Measurements from ENCODE around the gene MRFAP1. TPM values are rescaled to one million over a fixed set of nuclear protein-coding genes. Genes with fewer than 3 reads are reported as not detected.
"Not testable (repeated sequence)": the region's sequence is repeated elsewhere in the genome, so short reads cannot be mapped to it uniquely, and the experiment has no call there.

MRFAP1 gene
- polyA plus RNA-seq, 3 donors: 72.1 to 180 (median 171) TPM

DNA sequence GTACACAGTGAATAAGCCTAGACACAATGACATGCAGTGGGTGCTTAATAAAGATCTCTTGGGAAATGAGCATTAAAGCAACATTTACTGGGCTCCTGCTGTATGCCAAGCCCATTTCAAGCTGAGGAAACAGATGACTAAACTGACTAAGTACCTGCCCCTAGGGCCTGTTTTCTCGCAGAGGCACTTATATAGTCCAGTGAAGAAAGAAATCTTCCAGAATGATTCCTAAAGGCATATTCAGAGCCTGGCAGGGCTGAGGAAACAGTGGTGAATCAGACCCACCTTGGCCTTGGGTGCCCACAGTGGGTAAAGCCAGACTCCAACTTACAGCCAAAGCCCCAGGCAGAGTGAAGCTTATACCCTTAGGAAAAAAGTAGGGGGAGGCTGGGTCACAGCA, 31.2 kb downstream of the MRFAP1 start:
- Mint-ChIP-seq H3K27me3 (ENCODE audit: low read depth in 3 of 3) (peaks cover 2 to 13% (median 3%) of the 10 kb centered on the region in 3 donors), H3K4me1 (peaks cover 29% of the 10 kb centered on the region), H3K27ac (no peak overlapping the region), H3K36me3 (peaks cover 9 to 15% of the 10 kb centered on the region in 2 donors), H3K4me3 (no peak overlapping the region), H3K9me3 (peaks cover 0 to 7% (median 2%) of the 10 kb centered on the region in 7 donors)
- Histone ChIP-seq H3K4me2 (replicated peaks; ENCODE audit: extremely low read depth, low read length, poor library complexity, severe bottlenecking) (no peak overlapping the region), H3K9me3 (replicated peaks in 1 of 2; ENCODE audit: control insufficient read depth in 1 of 2, insufficient read depth in 1 of 2, low read length in 2 of 2) (no peaks in the 10 kb centered on the region), H2AFZ (ENCODE audit: insufficient read depth, low read depth, low read length, poor library complexity, severe bottlenecking) (no peak overlapping the region), H3K9ac (ENCODE audit: insufficient read depth, low read length, poor library complexity, severe bottlenecking) (no peak overlapping the region), H3K79me2 (ENCODE audit: insufficient read depth, low read length) (peaks cover 22% of the 10 kb centered on the region), H3K27me3 (ENCODE audit: control insufficient read depth in 2 of 2, insufficient read depth in 2 of 2, low read length in 2 of 2) (no peaks in the 10 kb centered on the region), H3K4me1 (ENCODE audit: control insufficient read depth in 1 of 2, insufficient read depth in 2 of 2, low read length in 2 of 2) (peaks cover 24 to 29% of the 10 kb centered on the region in 2 donors), H3K27ac (ENCODE audit: low read depth in 1 of 2, low read length in 2 of 2) (no peak overlapping the region), H3K4me3 (replicated peaks in 1 of 3; ENCODE audit: low read depth in 2 of 3, low read length in 3 of 3) (no peak overlapping the region), H3K36me3 (replicated peaks in 1 of 2; ENCODE audit: control insufficient read depth in 1 of 2, insufficient read depth in 2 of 2, low read length in 2 of 2) (peaks cover 0 to 8% of the 10 kb centered on the region in 2 donors), H4K20me1 (ENCODE audit: insufficient read depth, low read length) (peaks cover 2% of the 10 kb centered on the region)
- no CpG with 5 or more reads among the region's 1 CpG for WGBS (ENCODE audit: insufficient coverage)
- TF ChIP-seq, protein P1, sequence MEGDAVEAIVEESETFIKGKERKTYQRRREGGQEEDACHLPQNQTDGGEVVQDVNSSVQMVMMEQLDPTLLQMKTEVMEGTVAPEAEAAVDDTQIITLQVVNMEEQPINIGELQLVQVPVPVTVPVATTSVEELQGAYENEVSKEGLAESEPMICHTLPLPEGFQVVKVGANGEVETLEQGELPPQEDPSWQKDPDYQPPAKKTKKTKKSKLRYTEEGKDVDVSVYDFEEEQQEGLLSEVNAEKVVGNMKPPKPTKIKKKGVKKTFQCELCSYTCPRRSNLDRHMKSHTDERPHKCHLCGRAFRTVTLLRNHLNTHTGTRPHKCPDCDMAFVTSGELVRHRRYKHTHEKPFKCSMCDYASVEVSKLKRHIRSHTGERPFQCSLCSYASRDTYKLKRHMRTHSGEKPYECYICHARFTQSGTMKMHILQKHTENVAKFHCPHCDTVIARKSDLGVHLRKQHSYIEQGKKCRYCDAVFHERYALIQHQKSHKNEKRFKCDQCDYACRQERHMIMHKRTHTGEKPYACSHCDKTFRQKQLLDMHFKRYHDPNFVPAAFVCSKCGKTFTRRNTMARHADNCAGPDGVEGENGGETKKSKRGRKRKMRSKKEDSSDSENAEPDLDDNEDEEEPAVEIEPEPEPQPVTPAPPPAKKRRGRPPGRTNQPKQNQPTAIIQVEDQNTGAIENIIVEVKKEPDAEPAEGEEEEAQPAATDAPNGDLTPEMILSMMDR (IDR thresholded peaks at IDR 0.05): no peak
- no peak for DNase-seq
- intact Hi-C loops (cut with micrococcal nuclease): no loop called here

DNA sequence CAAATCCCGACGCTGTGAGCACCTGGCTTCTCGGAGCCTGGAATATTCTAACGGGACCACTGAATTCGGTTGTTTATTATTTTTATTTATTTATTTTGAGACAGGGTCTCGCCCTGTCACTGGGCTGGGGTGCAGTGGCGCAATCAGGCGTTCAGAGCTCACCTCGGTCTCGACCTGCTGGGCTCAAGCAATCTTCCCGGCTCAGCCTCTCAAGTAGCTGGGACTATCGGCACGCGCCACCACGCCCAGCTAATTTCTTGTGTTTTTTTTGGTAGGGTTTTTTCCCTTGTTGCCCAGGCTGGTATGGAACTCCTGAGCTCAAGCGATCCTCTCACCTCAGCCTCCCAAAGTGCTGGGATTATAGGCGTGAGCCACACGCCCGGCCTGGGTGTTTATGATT, 31.6 kb downstream of the MRFAP1 start:
- Histone ChIP-seq H3K9ac (ENCODE audit: insufficient read depth, low read length, poor library complexity, severe bottlenecking) (no peak overlapping the region), H4K20me1 (ENCODE audit: insufficient read depth, low read length) (peaks cover 6% of the 10 kb centered on the region), H3K27me3 (ENCODE audit: control insufficient read depth in 2 of 2, insufficient read depth in 2 of 2, low read length in 2 of 2) (no peaks in the 10 kb centered on the region), H3K79me2 (ENCODE audit: insufficient read depth, low read length) (peaks cover 26% of the 10 kb centered on the region), H3K4me1 (ENCODE audit: control insufficient read depth in 1 of 2, insufficient read depth in 2 of 2, low read length in 2 of 2) (peaks cover 29 to 34% of the 10 kb centered on the region in 2 donors), H3K9me3 (replicated peaks in 1 of 2; ENCODE audit: control insufficient read depth in 1 of 2, insufficient read depth in 1 of 2, low read length in 2 of 2) (no peaks in the 10 kb centered on the region), H3K27ac (ENCODE audit: low read depth in 1 of 2, low read length in 2 of 2) (no peak overlapping the region), H3K4me2 (replicated peaks; ENCODE audit: extremely low read depth, low read length, poor library complexity, severe bottlenecking) (no peak overlapping the region), H2AFZ (ENCODE audit: insufficient read depth, low read depth, low read length, poor library complexity, severe bottlenecking) (no peak overlapping the region), H3K4me3 (replicated peaks in 1 of 3; ENCODE audit: low read depth in 2 of 3, low read length in 3 of 3) (no peak overlapping the region), H3K36me3 (replicated peaks in 1 of 2; ENCODE audit: control insufficient read depth in 1 of 2, insufficient read depth in 2 of 2, low read length in 2 of 2) (peaks cover 0 to 8% of the 10 kb centered on the region in 2 donors)
- WGBS (ENCODE audit: insufficient coverage): 96% methylated on average over 13 of the region's 19 CpGs
- Mint-ChIP-seq H3K4me3 (no peak overlapping the region), H3K4me1 (peaks cover 34% of the 10 kb centered on the region), H3K27me3 (ENCODE audit: low read depth in 3 of 3) (peaks cover 2 to 15% (median 3%) of the 10 kb centered on the region in 3 donors), H3K36me3 (peaks cover 10 to 18% of the 10 kb centered on the region in 2 donors), H3K27ac (no peak overlapping the region), H3K9me3 (peaks cover 0 to 6% (median 2%) of the 10 kb centered on the region in 7 donors)
- TF ChIP-seq, protein P1 (IDR thresholded peaks at IDR 0.05): no peak
- no peak for DNase-seq
- intact Hi-C loops (cut with micrococcal nuclease): no loop called here

DNA sequence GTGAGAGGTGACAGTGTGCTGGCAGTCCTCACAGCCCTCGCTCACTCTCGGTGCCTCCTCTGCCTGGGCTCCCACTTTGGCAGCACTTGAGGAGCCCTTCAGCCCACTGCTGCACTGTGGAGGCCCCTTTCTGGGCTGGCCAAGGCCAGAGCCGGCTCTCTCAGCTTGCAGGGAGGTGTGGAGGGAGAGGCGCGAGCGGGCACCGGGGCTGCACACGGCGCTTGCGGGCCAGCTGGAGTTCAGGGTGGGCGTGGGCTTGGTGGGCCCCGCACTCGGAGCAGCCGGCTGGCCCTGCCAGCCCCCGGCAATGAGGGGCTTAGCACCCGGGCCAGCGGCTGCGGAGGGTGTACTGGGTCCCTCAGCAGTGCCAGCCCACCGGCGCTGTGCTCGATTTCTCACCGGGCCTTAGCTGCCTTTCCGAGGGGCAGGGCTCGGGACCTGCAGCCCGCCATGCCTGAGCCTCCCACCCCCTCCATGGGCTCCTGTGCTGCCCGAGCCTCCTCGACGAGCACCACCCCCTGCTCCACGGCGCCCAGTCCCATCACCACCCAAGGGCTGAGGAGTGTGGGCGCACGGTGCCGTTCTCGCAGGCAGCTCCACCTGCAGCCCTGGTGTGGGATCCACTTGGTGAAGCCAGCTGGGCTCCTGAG, 32.2 kb downstream of the MRFAP1 start:
- H3K4me3 Mint-ChIP-seq; H3K36me3 ChIP-seq (replicated peaks in 1 of 2; ENCODE audit: control insufficient read depth in 1 of 2, insufficient read depth in 2 of 2, low read length in 2 of 2); H3K27ac ChIP-seq (ENCODE audit: low read depth in 1 of 2, low read length in 2 of 2); H3K9me3 Mint-ChIP-seq; H4K20me1 ChIP-seq (ENCODE audit: insufficient read depth, low read length); H3K27ac Mint-ChIP-seq; H3K9ac ChIP-seq (ENCODE audit: insufficient read depth, low read length, poor library complexity, severe bottlenecking); H3K4me2 ChIP-seq (replicated peaks; ENCODE audit: extremely low read depth, low read length, poor library complexity, severe bottlenecking); H2AFZ ChIP-seq (ENCODE audit: insufficient read depth, low read depth, low read length, poor library complexity, severe bottlenecking); DNase-seq; H3K27me3 ChIP-seq (ENCODE audit: control insufficient read depth in 2 of 2, insufficient read depth in 2 of 2, low read length in 2 of 2); H3K4me3 ChIP-seq (replicated peaks in 1 of 3; ENCODE audit: low read depth in 2 of 3, low read length in 3 of 3); H3K9me3 ChIP-seq (replicated peaks in 1 of 2; ENCODE audit: control insufficient read depth in 1 of 2, insufficient read depth in 1 of 2, low read length in 2 of 2): not testable (repeated sequence)
- H3K4me1 Mint-ChIP-seq: peaks cover 39% of the 10 kb centered on the region
- WGBS (ENCODE audit: insufficient coverage): 99% methylated on average over 21 of the region's 34 CpGs
- intact Hi-C loops (cut with micrococcal nuclease): loop anchor here in 1 of 2 donors (1.0 kb wide), 2 partner anchors 32 to 38 kb away; partner anchors contain the start of gene MRFAP1
- H3K79me2 ChIP-seq (ENCODE audit: insufficient read depth, low read length): peaks cover 32% of the 10 kb centered on the region
- H3K27me3 Mint-ChIP-seq (ENCODE audit: low read depth in 3 of 3): peaks cover 2 to 12% (median 3%) of the 10 kb centered on the region in 3 donors
- H3K36me3 Mint-ChIP-seq: peaks cover 14 to 24% of the 10 kb centered on the region in 2 donors
- peaks cover 32 to 37% of the 10 kb centered on the region in 2 donors for H3K4me1 ChIP-seq (ENCODE audit: control insufficient read depth in 1 of 2, insufficient read depth in 2 of 2, low read length in 2 of 2)

Data from CD14-positive monocyte (primary cell).